ENCODE results near the gene USP1.

USP1 gene

DNA sequence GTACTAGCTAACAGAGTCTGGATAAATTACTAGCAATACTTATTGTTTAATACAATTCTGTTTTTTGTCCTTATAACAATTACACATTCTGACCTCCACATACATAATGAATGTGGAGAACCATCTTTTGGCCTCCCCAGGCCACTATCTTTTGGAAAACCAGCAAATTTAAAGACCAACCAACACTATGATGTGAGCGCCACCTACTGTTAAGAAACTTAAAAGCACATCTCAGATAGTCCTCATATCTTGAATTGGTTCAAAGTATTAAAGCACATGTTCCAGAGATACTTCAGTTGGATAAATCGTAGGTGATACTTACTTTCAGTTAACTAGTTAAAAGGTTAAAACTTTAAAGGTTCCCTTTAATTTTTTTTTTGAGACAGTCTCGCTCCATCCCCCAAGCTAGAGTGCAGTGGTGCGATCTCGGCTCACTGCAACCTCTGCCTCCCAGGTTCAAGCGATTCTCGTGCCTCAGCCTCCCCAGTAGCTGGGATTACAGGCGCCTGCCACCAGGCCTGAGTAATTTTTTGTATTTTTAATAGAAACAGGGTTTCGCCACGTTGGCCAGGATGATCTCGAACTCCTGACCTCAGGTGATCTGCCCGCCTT is 29.3 kb upstream of the USP1 start:
- TF ChIP-seq, protein P1, sequence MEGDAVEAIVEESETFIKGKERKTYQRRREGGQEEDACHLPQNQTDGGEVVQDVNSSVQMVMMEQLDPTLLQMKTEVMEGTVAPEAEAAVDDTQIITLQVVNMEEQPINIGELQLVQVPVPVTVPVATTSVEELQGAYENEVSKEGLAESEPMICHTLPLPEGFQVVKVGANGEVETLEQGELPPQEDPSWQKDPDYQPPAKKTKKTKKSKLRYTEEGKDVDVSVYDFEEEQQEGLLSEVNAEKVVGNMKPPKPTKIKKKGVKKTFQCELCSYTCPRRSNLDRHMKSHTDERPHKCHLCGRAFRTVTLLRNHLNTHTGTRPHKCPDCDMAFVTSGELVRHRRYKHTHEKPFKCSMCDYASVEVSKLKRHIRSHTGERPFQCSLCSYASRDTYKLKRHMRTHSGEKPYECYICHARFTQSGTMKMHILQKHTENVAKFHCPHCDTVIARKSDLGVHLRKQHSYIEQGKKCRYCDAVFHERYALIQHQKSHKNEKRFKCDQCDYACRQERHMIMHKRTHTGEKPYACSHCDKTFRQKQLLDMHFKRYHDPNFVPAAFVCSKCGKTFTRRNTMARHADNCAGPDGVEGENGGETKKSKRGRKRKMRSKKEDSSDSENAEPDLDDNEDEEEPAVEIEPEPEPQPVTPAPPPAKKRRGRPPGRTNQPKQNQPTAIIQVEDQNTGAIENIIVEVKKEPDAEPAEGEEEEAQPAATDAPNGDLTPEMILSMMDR (IDR thresholded peaks at IDR 0.05): peak; percentile 30
- no peak for DNase-seq (ENCODE audit: low spot score)
- Histone ChIP-seq H3K4me3 (no peak overlapping the region), H3K27ac (no peak overlapping the region)

DNA sequence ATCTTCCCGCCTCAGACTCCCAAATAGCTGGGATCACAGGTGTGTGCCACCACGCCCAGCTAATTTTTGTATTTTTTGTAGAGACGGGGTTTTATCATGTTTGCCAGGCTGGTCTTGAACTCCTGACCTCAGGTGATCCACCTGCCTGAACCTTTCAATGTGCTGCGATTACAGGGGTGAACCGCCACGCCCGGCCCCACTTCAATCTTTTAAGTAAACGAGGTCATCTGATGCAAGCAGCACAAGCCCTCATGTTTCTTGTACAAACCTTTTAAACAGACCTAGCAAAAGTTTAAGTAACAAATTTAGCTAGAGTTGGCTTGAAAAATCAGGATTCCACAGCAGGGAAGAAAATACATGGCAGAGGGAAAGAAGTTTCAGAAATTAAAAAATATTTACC is 21.2 kb upstream of the USP1 start:
- no peak overlapping the region for H3K4me3 ChIP-seq
- no peak for DNase-seq (ENCODE audit: low spot score)
- no peak overlapping the region for H3K27ac ChIP-seq
- TF ChIP-seq, protein P1 (IDR thresholded peaks at IDR 0.05): no peak

DNA sequence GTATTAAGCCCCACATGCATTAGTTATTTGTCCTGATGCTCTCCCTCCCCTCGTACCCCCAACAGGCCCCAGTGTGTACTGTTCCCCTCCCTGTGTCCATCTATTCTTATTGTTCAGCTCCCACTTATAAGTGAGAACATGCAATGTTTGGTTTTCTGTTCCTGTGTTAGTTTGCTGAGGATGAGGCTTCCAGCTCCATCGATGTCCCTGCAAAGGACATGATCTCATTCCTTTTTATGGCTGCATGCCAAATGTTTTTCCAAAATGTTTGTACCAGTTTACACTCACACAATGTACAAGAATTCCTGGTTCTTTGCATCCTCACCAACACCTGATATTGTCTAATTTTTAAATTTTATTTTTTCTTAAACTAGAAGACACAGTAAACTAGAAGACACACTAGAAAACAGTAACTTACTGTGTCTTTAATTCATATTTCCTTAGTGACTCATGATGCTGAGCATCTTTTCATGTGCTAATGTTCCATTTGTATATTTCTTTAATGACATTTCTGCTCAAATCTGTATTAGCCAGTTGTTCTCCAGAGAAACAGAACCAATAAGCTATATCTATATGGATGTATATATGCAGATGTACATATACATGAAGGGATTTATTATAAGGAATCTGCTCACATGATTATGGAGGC is 19.4 kb upstream of the USP1 start:
- Histone ChIP-seq H3K4me3 (no peak overlapping the region), H3K27ac (no peak overlapping the region)
- DNase-seq (ENCODE audit: low spot score): no peak
- TF ChIP-seq, protein P1 (IDR thresholded peaks at IDR 0.05): no peak

DNA sequence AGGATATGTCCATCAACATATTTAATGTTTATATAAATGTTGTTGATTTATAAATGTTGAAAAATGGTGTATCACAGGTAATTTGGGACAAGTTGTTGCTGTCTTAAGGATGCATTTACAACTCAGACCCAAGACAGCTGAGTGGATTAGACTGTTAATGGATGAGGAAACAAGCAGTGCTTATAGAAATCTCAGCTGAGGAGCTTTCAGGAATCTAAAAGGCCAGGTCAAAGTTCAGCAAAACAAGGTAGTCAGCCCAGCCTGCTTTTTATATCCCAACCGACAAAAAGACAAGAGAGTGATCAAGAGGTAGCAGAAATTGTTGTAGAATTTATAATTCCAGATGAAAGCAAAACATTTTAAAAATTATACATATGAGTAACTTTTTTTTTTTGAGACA is 16.6 kb upstream of the USP1 start:
- no peak for DNase-seq (ENCODE audit: low spot score)
- TF ChIP-seq, protein P1 (IDR thresholded peaks at IDR 0.05): no peak
- Histone ChIP-seq H3K27ac (no peak overlapping the region), H3K4me3 (no peak overlapping the region)

DNA sequence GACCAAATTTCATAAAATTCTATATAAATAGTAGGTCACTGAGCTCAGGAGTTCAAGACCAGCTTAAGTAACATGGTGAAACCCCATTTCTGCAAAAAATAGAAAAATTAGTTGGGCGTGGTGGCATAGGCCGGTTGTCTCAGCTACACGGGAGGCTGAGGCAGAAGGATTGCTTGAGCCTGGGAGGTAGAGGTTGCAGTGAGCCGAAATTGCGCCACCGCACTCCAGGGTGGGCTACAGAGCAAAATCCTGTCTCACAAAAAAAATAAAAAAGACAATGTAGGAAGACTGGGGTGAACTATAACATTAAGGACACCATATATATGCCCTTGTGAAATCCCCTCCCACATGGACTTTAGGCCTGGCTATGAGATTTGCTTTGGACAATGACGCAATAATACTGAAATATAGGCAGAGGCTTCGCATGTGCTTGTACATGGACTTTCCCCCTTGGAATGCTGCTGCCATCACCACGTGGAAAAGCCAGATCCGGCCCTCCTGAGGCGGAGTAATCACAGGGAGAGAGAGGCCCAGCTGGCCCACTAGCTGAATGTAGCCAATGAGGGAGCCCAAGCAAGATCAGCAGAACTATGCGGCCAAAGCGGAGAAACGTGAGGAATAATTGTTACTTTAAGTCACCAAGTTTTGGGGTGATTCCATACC is 13.1 kb upstream of the USP1 start:
- no peak overlapping the region for H3K4me3 ChIP-seq
- TF ChIP-seq, protein P1 (IDR thresholded peaks at IDR 0.05): no peak
- DNase-seq (ENCODE audit: low spot score): no peak
- H3K27ac ChIP-seq: no peak overlapping the region

DNA sequence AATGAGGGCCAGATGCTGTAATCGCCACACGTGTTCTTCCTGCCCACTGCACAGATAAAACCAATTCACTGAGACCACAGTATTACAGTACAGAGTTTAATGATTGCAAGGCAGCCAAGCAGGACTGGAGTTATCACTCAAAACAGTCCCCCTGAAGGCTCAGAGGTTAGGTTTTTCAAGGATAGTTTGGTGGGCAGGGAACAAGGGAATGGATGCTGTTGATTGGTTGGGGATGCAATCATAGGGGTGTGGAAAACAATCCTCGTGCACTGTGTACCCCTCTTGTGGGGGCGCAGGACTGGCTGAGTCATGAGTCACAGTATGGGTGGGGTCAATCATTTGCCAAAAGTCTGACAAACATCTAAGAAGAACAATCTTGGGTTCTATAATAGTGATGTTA is 12.4 kb upstream of the USP1 start:
- TF ChIP-seq, protein P1 (IDR thresholded peaks at IDR 0.05): no peak
- no peak overlapping the region for H3K4me3 ChIP-seq
- DNase-seq (ENCODE audit: low spot score): no peak
- no peak overlapping the region for H3K27ac ChIP-seq

DNA sequence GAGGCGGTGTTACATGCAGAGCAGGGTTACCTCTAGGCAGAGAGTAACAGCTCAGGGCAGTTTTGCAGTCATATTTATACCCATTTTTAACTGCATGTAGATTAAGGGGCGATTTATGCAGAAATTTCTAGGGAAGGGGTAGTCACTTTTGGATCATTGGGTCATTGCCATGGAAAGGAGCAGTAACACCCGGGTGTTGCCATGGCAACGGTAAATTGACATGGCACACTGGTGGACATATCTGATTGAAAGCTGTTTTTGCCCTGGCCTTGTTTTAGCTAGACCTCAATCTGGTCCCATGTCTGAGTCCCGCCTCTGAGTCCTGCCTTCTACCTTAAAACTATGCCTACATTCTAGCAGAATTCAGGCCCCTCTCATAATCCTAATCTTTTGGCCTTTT is 11.8 kb upstream of the USP1 start:
- DNase-seq (ENCODE audit: low spot score): no peak
- Histone ChIP-seq H3K4me3 (no peak overlapping the region), H3K27ac (no peak overlapping the region)
- TF ChIP-seq, protein P1 (IDR thresholded peaks at IDR 0.05): no peak
